HG03432 (cell line): ENCODE data around the gene CAVIN4.

Experiments used
- ATAC-seq: cut with Tn5 transposase; IDR thresholded peaks from one replicate; pipeline ENCODE4 v1.9.1; 2021; ENCODE audit warnings: mild to moderate bottlenecking, moderate library complexity; ENCODE audit not compliant: unreplicated experiment

The CAVIN4 gene, protein sequence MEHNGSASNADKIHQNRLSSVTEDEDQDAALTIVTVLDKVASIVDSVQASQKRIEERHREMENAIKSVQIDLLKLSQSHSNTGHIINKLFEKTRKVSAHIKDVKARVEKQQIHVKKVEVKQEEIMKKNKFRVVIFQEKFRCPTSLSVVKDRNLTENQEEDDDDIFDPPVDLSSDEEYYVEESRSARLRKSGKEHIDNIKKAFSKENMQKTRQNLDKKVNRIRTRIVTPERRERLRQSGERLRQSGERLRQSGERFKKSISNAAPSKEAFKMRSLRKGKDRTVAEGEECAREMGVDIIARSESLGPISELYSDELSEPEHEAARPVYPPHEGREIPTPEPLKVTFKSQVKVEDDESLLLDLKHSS

DNA sequence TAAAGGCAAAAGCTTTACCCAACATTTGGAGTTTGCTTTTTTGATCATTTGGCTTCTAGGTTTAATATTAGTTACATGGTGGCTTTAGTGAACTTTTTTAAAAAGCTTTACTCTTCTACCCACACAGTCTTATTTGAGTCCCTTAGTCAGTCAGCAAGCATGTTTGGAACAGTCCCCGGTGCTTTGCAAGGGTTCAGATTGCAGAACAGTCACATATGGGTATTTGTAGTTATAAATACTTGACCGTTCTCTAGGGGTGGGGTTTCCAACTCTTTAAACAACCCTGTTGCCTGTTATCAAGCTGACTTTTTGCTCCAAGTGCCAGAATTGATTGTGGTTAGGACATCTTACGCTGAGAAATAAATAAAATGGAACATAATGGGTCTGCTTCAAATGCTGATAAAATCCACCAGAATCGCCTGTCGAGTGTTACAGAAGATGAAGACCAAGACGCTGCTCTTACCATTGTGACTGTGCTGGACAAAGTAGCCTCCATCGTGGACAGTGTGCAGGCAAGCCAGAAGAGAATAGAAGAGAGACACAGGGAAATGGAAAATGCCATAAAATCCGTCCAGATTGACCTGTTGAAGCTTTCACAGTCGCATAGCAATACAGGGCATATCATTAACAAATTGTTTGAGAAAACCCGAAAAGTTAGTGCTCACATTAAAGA lies at the start of gene CAVIN4:
TSS of gene CAVIN4 (plus strand) at position 304 of the 673 bp plus-strand sequence. CDS start at position 369, 65 bp downstream.
- no peak for ATAC-seq

DNA sequence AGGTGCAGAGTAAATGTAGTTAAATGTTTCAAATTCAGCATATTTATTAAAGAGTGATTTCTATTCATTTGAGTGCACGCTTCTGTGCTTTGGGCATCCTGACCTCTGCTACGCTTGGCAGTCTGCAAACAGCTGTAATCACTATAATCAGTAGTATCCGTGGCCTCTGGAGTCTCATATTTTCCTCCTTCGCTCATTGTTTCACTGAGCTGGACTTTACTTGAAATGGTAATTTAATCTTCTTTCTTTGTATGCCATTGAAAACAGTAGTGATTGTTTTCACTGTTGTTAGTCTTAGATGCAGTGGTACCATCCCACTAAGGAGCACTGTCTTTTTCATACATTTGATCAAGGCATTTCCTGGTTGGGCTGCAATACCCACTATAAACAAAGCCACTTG lies 43.5 kb upstream of the CAVIN4 start:
- ATAC-seq = no peak

DNA sequence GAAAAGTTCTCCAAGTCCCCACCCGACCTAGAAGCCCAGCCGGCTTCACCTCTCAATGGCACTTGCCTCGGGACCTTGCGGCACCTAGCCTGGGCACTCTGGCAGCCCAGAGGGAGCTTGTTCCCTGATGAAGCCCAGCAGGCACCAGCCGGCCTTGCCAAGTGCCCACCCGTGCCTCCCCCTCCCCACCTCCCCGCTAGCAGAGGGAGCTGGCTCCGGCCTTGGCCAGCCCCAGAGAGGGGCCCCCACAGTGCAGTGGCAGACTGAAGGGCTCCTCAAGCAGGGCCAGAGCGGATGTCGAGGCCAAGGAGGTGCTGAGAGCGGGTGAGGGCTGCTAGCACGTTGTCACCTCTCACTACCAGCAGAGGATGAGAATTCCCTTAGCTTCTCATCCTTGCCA lies 37.6 kb upstream of the CAVIN4 start:
- no peak for ATAC-seq

DNA sequence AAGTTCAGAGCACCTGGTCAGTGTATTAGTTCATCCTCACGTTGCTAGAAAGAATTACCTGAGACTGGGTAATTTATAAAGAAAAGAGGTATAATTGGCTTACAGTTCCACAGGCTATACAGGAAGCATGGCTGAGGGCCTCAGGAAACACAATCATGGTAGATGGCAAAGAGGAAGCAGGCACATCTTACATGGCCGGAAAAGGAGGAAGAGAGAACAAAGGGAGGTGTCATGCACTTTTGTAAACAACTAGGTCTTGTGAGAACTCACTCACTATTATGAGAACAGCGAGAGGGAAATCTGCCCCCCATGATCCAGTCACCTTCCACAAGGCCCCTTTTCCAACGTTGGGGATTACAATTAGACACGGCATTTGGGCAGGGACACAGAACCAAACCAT lies 28.8 kb upstream of the CAVIN4 start:
- no peak for ATAC-seq

DNA sequence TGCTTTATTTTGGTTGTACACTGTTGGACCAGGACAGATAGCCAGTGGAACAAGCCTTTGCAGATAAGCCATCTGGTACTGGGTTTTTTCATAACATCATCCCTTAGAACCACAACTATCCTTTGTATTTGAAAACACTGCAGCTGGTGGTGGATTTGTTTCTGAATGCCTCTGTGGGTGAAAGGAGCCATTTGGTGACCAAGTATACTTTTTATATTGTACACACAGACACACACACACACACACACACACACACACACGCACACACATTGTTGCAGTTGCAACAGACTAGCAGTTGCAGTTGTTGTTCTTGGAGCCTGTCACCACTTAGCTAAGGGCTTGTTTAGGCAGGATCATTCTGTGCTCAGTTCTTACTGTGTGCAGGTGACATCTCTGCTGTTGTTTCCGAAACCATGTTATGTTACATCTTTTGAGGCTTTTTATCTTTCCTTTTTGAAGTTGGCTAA lies 22.9 kb upstream of the CAVIN4 start:
- peak; percentile 28 for ATAC-seq

DNA sequence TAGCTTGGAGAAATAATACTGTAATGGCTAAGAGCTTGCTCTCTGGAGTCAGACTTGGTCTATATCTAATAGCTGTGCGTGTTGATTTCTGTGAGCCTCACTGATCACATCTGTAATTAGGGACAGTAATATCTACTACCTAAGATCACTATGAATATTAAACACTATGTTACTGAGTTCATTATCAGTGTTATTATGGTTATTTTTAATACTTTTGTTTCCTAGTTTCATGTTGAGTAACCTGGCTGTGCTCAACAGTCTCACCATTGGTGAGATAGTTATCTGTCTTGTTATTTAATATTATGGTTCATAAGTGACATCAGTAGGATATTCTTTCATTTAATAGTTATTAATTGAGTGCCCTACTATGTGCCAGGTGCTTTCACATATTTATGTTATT lies 22.4 kb upstream of the CAVIN4 start:
- peak; percentile 86 for ATAC-seq

DNA sequence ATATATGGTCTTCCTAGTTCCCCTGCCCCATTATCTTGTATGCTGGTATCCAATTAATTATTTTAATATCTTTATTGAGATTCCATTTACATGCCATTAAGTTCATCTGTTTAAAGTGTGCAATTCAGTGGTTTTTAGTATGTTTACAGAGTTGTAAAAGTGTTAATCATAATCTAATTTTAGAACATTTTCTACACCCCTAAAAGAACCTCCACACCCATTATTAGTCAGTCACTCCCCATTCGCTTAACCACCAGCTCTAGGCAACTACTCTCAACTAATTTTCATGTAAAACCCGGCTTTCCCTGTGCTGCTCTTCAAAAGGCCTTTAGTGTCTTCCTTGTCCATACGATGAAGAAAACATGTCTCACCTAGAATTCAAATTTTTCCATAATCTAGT lies 20.8 kb upstream of the CAVIN4 start:
- no peak for ATAC-seq

DNA sequence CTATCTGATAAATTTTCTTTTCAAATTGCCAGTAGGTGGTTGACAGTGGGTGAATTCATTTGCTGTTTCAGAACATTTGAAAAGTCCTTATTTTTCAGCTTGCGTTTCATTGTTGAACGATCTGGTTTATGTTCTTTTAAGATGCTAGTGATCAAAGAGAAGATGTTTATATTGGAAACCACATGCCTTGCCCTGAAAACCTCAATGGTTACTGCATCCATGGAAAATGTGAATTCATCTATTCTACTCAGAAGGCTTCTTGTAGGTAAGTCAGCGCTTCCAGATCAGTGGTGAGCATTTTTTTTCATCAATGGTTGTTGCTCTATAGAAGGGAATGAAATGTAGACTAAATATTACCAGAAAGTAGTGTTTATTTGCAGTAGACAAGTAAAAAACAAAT lies 16.6 kb upstream of the CAVIN4 start:
- no peak for ATAC-seq

DNA sequence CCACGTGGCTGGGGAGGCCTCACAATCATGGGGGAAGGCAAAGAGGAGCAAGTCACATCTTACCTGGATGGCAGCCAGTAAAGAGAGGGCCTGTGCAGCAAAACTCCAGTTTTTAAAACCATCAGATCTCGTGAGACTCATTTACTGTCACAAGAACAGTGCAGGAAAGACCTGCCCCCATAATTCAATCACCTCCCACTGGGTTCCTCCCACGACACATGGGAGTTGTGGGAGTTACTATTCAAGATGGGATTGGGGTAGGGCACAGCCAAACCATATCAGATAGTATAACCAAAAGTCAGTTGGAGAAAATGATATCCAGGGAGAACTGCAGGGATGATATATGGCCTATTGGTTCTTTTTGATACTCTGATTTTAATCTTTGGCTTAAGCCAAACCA lies 10.0 kb upstream of the CAVIN4 start:
- no peak for ATAC-seq

DNA sequence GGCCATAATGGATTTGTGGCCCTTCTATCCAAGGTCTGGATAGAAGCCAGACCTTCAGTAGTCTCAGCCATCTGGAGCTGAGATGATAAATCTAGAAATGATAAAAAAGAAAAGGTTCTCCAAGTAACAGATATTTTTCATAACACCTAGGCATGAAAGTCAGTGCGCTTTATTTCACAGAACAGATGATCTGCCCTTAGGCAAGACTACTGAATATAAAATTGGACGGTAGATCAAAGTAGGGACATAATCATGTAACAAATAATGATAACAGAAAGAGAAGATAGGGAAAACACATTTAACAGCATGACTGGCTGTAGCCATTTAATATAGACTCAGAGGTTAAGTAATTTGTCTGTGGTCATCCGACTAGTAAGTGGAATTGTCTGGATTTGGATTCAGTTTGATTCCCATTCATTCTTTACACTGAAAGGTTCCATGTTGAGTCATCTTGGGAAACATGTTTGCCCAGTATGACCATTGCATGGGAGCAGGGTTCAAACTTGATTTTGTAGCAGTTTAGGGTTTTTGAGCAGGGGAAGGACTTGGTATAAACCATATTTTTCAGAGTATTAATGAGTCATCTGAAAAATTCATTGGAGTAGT lies 4.1 kb upstream of the CAVIN4 start:
- ATAC-seq = no peak

DNA sequence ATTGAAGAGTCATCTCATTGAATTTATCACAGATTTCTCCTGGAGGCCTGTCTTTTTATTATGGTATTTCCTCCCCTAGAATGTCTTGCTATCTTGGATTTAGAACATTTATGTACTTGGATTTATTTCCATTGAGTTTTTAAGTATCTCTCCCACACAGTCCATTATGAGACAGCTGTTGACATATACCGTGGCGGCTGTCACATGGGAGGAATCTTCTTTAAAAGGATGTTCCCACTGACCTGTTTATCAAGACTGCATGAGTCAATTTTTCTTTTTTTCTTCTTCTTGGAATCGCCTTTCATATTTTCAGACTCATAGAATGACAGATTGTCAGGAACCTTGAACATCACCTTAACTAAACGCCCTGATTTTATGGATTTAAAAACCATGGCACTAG lies 2.9 kb upstream of the CAVIN4 start:
- ATAC-seq = no peak

DNA sequence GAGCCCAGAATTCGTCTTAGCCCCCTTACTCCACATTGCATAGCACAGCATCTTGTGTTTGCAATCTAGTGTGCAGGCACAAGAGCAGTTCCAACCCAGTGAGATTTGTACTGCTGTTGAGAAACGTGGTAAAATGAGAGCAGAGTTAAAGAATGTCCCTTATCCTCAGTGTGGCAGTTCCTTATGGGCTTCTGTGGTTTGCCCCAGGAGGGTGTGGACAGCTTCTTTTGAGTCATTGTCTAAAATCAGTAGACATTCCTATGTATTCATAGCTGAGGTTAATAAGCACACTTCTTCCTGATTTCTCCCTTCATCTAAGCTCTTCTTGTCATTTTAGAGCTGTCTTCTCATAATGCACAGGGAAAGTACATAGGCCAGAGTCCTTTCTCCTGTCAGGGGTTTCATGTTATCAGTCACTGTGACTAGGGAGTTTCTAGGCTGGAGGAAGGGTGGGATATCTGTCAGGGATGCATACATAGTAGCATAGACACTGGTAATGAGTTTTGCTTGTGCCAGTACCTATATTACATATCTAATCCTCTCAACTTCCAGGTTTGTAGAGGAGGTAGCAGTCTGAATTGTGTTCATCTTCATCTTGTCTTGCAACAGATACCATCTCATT lies 2.0 kb upstream of the CAVIN4 start:
- peak; percentile 56 for ATAC-seq

DNA sequence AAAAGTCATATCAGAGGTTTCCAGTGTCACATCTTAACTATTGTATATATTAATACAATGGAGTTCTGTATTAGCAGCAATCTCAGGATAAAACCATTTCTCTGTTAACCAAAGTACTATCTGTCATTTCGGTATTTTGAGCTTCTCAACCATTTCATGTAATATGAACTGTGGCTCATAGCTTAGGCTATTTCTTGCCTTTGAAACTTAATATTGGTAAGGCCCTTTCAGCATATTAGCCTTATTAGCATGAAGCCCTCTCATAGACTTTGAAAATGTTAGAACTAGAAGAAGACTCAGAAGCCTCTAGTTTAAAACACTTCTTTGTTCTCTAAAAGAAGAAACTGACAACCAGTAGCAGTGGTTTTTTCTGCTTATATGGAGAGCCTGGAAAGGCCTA lies 731 bp downstream of the CAVIN4 start:
- ATAC-seq = no peak

DNA sequence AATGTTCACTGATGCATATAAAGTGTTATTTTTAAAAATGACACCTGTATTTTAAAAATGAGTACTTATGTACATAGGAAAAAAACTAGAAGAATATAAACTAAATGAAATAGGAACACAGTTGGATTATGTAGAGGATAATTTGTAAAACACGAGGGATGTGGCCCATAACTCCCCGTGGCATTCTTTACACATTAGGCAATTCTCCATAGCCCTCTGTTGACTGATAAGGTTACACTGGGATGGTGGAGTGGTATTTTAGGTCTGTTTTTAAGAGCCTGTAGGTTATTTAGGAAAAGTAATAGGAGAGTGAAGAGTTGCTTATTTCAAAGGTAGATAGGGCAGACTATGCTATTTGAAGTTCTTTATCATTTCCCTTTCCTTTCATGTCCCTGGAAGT lies 1.8 kb downstream of the CAVIN4 start:
- no peak for ATAC-seq

DNA sequence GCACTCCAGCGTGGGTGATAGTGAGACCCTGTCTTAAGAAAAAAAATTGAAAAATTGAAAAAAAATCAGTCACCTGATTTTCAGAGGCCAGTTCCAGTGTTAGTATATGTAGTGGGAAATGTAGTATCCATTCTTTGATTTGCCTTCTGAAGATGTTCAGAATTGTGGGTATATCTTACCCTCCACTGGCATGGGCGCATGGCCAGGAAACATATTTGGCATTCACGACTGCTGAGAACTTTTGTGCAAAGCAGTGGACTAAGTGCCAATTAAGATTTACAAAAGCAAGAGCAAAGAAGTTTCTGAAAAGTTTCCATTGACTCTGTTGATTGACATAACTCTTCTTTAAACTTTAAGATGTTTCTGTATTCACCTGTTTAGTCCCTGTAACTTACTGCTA lies 2.4 kb downstream of the CAVIN4 start:
- no peak for ATAC-seq

DNA sequence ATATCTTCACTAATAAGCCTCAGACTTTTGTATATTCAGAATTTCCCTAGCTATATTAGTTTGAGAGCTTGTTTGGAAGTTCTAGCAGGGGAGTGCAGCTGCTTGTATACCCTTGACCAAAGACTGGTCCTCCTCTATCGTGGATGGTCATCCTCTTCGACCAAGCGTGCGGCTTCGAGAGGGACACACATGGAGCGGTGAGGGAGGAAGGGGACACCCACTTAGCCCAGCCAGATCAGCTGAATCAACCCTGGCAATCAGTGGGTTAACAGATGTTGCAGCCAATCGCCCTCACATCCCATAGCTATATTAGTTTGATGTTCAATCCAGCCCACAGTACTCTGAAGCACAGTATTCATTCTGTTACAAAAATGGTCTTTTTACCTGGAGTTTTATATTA lies 3.2 kb downstream of the CAVIN4 start:
- ATAC-seq = no peak

DNA sequence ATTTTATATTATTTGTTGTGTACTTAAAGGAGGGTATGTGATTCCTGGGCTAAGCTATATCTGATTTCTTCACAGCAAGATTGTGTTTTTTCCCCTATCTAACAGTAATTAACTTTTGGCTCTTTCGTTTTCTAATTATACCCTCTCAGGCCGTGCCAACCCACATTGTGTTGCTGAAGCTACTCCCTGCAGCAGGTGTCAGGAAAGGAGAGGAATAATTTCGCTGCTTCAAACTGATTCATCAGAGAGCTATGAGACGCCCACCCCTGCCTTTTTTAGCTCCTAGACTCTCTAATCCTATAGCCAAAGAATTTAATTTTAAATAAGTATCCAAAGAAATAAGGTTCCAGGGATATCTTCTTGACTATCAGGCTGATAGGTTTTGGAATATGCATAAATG lies 3.8 kb downstream of the CAVIN4 start:
- no peak for ATAC-seq

DNA sequence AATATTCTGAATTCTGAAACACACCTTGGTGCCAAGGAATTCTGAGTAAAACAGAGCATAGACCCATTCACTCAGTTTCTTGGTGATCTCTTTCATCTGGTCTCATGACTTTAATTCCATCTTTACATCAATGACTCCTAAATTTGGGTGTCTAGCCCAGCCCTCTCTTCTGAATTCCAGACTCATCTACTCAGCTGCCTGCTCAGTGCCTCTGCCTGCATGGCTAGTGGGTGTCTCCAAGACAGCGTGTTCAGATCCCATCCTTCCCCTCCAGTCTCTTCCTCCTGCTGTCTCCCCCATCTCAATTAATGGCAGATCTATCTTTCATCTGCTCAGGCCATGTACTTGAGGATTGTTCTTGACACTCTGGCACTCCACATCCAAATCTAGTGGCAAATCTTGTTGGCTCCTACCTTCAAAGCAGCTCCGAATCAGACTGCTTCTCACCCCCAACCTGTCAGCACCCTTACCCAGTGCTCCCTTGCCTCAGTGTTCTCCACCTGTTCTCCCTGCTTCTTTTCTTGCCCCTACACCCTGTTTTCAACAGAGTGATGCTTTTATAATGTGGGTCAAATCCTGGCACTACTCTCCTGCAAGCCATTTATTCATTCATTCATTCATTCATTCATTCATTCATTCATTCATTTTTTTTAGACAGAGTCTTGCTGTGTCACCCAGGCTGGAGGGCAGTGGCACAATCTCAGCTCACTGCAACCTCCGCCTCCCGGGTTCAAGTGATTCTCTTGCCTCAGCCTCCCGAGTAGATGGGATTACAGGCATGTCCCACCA lies 5.3 kb downstream of the CAVIN4 start:
- ATAC-seq = no peak

DNA sequence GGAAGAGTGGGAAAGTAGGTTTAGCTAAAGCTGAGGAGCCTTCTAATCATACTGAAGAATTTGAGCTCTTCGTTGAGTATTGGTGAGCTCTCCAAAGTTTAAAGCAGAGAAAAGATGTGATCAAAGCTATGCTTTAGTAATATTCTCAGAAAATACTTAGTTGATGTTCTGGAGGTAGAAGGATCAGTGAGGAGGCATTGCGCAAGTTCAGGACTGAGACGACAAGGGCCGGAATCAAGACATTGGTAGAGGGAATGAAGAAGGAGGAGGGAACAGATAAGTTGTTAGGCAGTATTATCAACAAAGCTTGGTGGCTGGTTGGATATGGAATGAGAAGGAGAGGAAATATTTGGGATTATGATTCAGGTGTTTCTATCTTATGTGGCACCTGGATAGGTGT lies 7.1 kb downstream of the CAVIN4 start:
- no peak for ATAC-seq

DNA sequence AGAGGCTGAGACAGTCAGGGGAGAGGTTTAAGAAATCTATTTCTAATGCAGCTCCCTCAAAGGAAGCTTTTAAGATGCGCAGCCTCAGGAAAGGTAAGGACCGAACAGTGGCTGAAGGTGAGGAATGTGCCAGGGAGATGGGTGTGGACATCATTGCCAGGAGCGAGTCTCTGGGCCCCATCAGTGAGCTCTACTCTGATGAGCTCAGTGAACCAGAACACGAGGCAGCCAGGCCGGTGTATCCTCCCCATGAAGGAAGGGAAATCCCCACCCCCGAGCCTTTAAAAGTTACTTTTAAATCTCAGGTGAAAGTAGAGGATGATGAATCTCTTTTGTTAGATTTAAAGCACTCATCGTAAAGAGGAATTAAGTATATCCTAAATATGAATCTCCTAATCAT lies 8.2 kb downstream of the CAVIN4 start:
- peak; percentile 55 for ATAC-seq

DNA sequence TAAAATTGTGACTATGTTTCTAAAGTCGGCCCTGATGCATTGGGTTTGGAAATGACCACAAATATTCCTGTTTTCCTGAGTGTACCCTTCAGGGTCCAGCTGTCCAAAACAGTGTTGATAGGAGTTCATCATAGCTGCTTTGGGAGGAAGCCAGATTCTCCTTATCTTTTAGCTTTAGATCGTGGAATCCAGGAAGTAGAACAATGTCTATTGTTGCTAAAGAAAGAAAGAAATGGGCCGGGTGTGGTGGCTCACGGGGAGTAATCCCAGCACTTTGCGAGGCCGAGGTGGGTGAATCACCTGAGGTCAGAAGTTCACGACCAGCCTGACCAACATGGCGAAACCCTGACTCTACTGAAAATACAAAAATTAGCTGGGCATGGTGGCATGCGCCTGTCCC lies 9.5 kb downstream of the CAVIN4 start:
- ATAC-seq = no peak
